Measurements from ENCODE around the gene S1PR4. TPM values are rescaled to one million over a fixed set of nuclear protein-coding genes. Genes with fewer than 3 reads are reported as not detected.

The S1PR4 gene
- total RNA-seq, 1 experiment from 2014 or later: 0.26 TPM

DNA sequence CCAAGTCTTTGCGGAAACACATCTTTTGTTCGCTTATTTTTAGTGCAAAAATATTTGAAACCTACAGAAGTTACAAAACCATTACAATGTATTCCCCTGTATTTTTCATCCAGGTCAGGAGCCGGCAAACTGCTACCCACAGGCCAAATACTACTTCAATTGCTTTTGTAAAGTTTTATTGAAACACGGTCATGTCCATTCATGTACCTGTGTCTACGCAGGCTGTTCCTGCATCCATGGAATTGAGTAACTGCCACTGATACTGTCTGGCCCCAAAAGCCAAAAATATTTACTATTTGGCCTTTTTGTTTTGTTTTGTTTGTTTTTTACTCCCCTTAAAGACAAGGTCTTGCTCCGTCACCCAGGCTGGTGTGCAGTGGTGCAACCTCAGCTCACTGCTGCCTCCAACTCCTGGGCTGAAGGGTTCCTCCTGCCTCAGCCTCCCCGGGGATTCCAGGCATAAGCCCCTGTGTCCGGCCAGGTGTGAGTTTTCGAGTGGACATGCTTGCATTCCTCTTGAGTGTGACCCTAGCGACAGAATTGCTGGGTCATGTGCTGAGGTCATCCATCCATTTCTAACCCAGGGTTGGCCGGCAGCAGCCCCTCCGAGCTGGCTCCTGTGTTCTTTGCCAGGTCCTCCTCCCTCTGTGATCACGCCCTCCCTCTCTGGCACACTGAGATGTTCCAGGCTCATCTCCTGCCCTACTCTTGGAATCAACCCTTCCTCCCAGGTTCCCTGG lies 10.9 kb upstream of the S1PR4 start:
- DNase-seq (ENCODE audit: low read depth, low spot score) (no peak), ATAC-seq (no peak)
- no peaks in the 10 kb centered on the region for H3K36me3 ChIP-seq (ENCODE audit: control insufficient read depth, insufficient read depth, low read length)
- no peaks in the 10 kb centered on the region; the same call in 1 of the 2 replicates for H3K4me1 ChIP-seq (ENCODE audit: control insufficient read depth, insufficient read depth, low read length)
- intact Hi-C loops (cut with micrococcal nuclease; ENCODE audit: unreplicated experiment) (no loop called here), in situ Hi-C loops (cut with HindIII; ENCODE audit: low pct_unique_long_range_greater_than_20kb, low sequenced_read_pairs) (no loop called here)
- POLR2A ChIA-PET: no interaction called here
- TF ChIP-seq SIN3A (IDR thresholded peaks at IDR 0.05; ENCODE audit: borderline replicate concordance, insufficient read depth, low read depth, low read length) (no peak), TCF7L2 (IDR thresholded peaks at IDR 0.05; ENCODE audit: low read depth, low read length) (no peak), POLR2AphosphoS5 (IDR thresholded peaks at IDR 0.05; ENCODE audit: low read depth, low read length) (no peak)
- TF ChIP-seq, protein P1, sequence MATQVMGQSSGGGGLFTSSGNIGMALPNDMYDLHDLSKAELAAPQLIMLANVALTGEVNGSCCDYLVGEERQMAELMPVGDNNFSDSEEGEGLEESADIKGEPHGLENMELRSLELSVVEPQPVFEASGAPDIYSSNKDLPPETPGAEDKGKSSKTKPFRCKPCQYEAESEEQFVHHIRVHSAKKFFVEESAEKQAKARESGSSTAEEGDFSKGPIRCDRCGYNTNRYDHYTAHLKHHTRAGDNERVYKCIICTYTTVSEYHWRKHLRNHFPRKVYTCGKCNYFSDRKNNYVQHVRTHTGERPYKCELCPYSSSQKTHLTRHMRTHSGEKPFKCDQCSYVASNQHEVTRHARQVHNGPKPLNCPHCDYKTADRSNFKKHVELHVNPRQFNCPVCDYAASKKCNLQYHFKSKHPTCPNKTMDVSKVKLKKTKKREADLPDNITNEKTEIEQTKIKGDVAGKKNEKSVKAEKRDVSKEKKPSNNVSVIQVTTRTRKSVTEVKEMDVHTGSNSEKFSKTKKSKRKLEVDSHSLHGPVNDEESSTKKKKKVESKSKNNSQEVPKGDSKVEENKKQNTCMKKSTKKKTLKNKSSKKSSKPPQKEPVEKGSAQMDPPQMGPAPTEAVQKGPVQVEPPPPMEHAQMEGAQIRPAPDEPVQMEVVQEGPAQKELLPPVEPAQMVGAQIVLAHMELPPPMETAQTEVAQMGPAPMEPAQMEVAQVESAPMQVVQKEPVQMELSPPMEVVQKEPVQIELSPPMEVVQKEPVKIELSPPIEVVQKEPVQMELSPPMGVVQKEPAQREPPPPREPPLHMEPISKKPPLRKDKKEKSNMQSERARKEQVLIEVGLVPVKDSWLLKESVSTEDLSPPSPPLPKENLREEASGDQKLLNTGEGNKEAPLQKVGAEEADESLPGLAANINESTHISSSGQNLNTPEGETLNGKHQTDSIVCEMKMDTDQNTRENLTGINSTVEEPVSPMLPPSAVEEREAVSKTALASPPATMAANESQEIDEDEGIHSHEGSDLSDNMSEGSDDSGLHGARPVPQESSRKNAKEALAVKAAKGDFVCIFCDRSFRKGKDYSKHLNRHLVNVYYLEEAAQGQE (IDR thresholded peaks at IDR 0.05; ENCODE audit: insufficient read depth in 1 of 2, low read depth in 2 of 2, low read length in 1 of 2): no peak
- TF ChIP-seq, protein P2, sequence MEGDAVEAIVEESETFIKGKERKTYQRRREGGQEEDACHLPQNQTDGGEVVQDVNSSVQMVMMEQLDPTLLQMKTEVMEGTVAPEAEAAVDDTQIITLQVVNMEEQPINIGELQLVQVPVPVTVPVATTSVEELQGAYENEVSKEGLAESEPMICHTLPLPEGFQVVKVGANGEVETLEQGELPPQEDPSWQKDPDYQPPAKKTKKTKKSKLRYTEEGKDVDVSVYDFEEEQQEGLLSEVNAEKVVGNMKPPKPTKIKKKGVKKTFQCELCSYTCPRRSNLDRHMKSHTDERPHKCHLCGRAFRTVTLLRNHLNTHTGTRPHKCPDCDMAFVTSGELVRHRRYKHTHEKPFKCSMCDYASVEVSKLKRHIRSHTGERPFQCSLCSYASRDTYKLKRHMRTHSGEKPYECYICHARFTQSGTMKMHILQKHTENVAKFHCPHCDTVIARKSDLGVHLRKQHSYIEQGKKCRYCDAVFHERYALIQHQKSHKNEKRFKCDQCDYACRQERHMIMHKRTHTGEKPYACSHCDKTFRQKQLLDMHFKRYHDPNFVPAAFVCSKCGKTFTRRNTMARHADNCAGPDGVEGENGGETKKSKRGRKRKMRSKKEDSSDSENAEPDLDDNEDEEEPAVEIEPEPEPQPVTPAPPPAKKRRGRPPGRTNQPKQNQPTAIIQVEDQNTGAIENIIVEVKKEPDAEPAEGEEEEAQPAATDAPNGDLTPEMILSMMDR (IDR thresholded peaks at IDR 0.05): no peak
- CTCF ChIA-PET: no interaction called here
- no peak overlapping the region for H3K27ac ChIP-seq (ENCODE audit: low read length)
- H3K27me3 ChIP-seq (ENCODE audit: control insufficient read depth, insufficient read depth, low read length): no peaks in the 10 kb centered on the region
- no peaks in the 10 kb centered on the region for H3K9me3 ChIP-seq (ENCODE audit: control insufficient read depth, insufficient read depth, low read depth, low read length)
- no TSS peak for BruUV-seq (replicated peaks)
- H3K4me3 ChIP-seq (ENCODE audit: low read depth in 2 of 2, low read length in 2 of 2): no peak overlapping the region

DNA sequence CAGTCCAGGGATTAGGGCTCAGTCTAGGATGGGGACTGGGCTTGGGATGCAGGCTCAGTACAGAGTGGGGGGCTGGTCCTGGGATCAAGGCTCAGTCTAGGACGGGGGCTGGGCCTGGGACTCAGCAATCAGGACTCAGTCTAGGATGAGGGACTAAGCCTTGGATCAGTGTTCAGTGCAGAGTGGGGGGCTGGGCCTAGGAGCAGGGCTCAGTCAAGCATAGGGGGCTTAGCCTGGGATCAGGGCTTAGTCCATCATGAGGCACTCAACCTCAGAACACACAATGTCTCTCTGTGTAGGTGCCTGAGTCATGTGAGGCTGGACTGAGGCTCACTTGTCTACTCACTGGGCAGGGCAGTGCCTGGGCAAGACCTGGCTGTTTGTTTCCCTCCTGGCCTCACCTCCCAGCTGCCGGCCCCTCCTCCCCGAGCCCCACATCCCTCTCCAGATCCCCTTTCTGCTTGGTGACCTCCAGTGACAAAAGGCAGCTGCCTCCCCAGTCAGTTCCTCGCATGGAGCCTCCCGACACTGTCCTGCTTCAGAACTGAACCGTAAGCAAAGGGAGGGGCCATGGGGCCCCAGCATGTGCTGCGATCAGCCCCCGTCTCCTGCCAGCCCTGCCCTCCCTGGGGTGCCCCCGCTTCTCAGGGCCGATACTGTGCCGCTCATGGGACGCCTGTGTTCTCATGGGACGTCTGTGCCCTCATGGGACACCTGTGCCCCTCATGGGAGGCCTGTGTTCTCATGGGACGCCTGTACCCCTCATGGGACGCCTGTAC lies 6.5 kb upstream of the S1PR4 start:
- POLR2A ChIA-PET: no interaction called here
- CTCF ChIA-PET: no interaction called here
- no peak overlapping the region for H3K27ac ChIP-seq (ENCODE audit: low read length)

More for the DNA sequence above, 6.5 kb upstream of the S1PR4 start:
- ATAC-seq (no peak), DNase-seq (ENCODE audit: low read depth, low spot score) (no peak)
- TF ChIP-seq, protein P2 (IDR thresholded peaks at IDR 0.05): no peak
- TF ChIP-seq TCF7L2 (IDR thresholded peaks at IDR 0.05; ENCODE audit: low read depth, low read length) (no peak), SIN3A (IDR thresholded peaks at IDR 0.05; ENCODE audit: borderline replicate concordance, insufficient read depth, low read depth, low read length) (no peak), POLR2AphosphoS5 (IDR thresholded peaks at IDR 0.05; ENCODE audit: low read depth, low read length) (no peak)
- TF ChIP-seq, protein P1 (IDR thresholded peaks at IDR 0.05; ENCODE audit: insufficient read depth in 1 of 2, low read depth in 2 of 2, low read length in 1 of 2): no peak
- Histone ChIP-seq H3K9me3 (ENCODE audit: control insufficient read depth, insufficient read depth, low read depth, low read length) (no peaks in the 10 kb centered on the region), H3K4me1 (ENCODE audit: control insufficient read depth, insufficient read depth, low read length) (peaks cover 9% of the 10 kb centered on the region), H3K36me3 (ENCODE audit: control insufficient read depth, insufficient read depth, low read length) (no peaks in the 10 kb centered on the region), H3K4me3 (ENCODE audit: low read depth in 2 of 2, low read length in 2 of 2) (no peak overlapping the region), H3K27me3 (ENCODE audit: control insufficient read depth, insufficient read depth, low read length) (no peaks in the 10 kb centered on the region)
- no TSS peak for BruUV-seq (replicated peaks)
- intact Hi-C loops (cut with micrococcal nuclease; ENCODE audit: unreplicated experiment) (no loop called here), in situ Hi-C loops (cut with HindIII; ENCODE audit: low pct_unique_long_range_greater_than_20kb, low sequenced_read_pairs) (no loop called here)
